ENCODE measurements around the gene RIIAD1. TPM values are rescaled to one million over a fixed set of nuclear protein-coding genes. Genes with fewer than 3 reads are reported as not detected.

The RIIAD1 gene
- total RNA-seq, 1 donor from 2014 or later = 9.8 TPM

DNA sequence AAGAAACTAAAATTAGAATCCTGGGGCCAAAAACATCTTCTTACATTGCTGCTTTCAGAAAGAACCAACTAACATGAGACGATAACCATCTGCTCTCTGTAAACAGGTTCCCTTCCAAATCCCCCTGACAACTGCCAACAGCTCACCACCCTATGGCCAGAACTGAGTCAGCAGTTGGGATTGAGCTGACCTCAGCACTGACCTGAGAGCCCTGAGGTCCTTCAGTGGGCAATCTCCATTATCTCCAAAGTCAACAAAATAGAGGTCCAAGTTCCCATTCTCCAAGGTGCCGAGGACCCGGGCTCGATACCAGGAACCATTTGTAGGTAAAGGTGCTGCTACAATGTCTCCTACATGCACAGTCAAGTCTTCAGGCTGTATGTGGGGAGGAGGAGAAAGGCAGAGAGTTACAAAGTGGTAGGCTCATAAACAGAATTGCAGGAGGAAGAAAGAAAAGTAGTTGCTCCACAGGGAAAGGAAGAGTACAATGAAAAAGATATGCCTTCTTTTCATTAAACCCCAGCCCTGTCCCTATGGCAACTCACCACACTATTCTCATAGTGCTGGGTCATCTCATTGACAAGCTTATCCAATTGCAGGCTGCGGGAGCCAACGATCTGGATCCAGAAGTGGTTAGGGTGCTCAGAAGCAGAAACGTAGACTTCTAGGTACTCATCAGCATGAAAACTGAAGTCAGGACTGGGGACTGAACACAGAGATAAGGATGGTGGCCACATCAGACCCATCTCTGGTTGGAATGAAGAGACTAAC is 54.8 kb downstream of the RIIAD1 start:
- no peak for DNase-seq (ENCODE audit: low spot score in 2 of 2)
- FAIRE-seq = no peak

GRCh38 chr1:151776665-151777062 is 55.3 kb downstream of the RIIAD1 start:
- no peak for FAIRE-seq

GRCh38 chr1:151777317-151777716 is 56.0 kb downstream of the RIIAD1 start:
- DNase-seq (ENCODE audit: low spot score in 2 of 2) (no peak), FAIRE-seq (peak; percentile 34)

More at GRCh38 chr1:151776665-151777062, 55.3 kb downstream of the RIIAD1 start:
- no peak for DNase-seq (ENCODE audit: low spot score in 2 of 2)

Small RNAs within 50 kb of the gene (small RNA-seq; reads per million reads assigned to genes)
- gene RNU6-662P = not detected

Other genes with a start within 250 kb of the RIIAD1 start
- 2.0 TPM for gene CGN, start 210.1 kb upstream of the RIIAD1 start, total RNA-seq
- 9.8 TPM for gene TUFT1, start 181.2 kb upstream of the RIIAD1 start, total RNA-seq
- 75.8 TPM for gene SNX27, start 109.5 kb upstream of the RIIAD1 start, total RNA-seq
- gene CELF3, start 4.7 kb upstream of the RIIAD1 start, total RNA-seq = 33.0 TPM
- 73.4 TPM for gene MRPL9, start 42.0 kb downstream of the RIIAD1 start, total RNA-seq
- gene TDRKH, start 69.0 kb downstream of the RIIAD1 start, total RNA-seq = 17.1 TPM
- gene LINGO4, start 83.9 kb downstream of the RIIAD1 start, total RNA-seq = not detected
- gene RORC, start 110.3 kb downstream of the RIIAD1 start, total RNA-seq = under 0.01 TPM
- gene C2CD4D, start 118.3 kb downstream of the RIIAD1 start, total RNA-seq = under 0.01 TPM
- not detected for gene THEM5, start 132.2 kb downstream of the RIIAD1 start, total RNA-seq
- gene THEM4, start 188.0 kb downstream of the RIIAD1 start, total RNA-seq = 5.3 TPM